ENCODE results near the gene SOX18.
"Not testable (repeated sequence)": the region's sequence is repeated elsewhere in the genome, so short reads cannot be mapped to it uniquely, and the experiment has no call there.

SOX18 gene

GRCh38 chr20:64049060-64049877 lies at the start of gene SOX18:
TSS of gene SOX18 (minus strand) at chr20:64049639. CDS start at chr20:64049516, 123 bp downstream.
- DNase-seq, result peak in 1 of 2 experiments; percentile 48

- DNase-seq, result no peak
Measured at GRCh38 chr20:64098471-64099013, 49.1 kb upstream of the SOX18 start.

- DNase-seq, result no peak
Measured at GRCh38 chr20:64096535-64096934, 47.1 kb upstream of the SOX18 start.

GRCh38 chr20:64095927-64096326 lies 46.5 kb upstream of the SOX18 start:
- DNase-seq, result no peak

- DNase-seq, result no peak
Measured at GRCh38 chr20:64095455-64095854, 46.0 kb upstream of the SOX18 start.

- no peak for DNase-seq
Measured at GRCh38 chr20:64093013-64093503, 43.6 kb upstream of the SOX18 start.

- DNase-seq, result no peak
Measured at GRCh38 chr20:64092258-64093012, 43.0 kb upstream of the SOX18 start.

GRCh38 chr20:64091770-64092169 lies 42.3 kb upstream of the SOX18 start:
- DNase-seq, result no peak

- DNase-seq, result no peak
Measured at GRCh38 chr20:64091340-64091739, 41.9 kb upstream of the SOX18 start.

- DNase-seq, result no peak
Measured at GRCh38 chr20:64090165-64090564, 40.7 kb upstream of the SOX18 start.

GRCh38 chr20:64088586-64088985 lies 39.1 kb upstream of the SOX18 start:
- DNase-seq, result not testable (repeated sequence)

GRCh38 chr20:64087226-64087825 lies 37.9 kb upstream of the SOX18 start:
- not testable (repeated sequence) for DNase-seq

- DNase-seq, result no peak
Measured at GRCh38 chr20:64086801-64087200, 37.4 kb upstream of the SOX18 start.

- no peak for DNase-seq
Measured at GRCh38 chr20:64084685-64085152, 35.3 kb upstream of the SOX18 start.

GRCh38 chr20:64083804-64084684 lies 34.6 kb upstream of the SOX18 start, which contains the start of gene LKAAEAR1:
TSS of gene LKAAEAR1 (minus strand) at chr20:64084398. CDS start at chr20:64084219, 179 bp downstream.
- DNase-seq, result no peak

- peak; percentile 76 to 88 for DNase-seq
Measured at GRCh38 chr20:64083378-64083803, 34.0 kb upstream of the SOX18 start.

GRCh38 chr20:64082820-64083377 lies 33.5 kb upstream of the SOX18 start:
- no peak for DNase-seq

GRCh38 chr20:64082126-64082731 lies 32.8 kb upstream of the SOX18 start:
- no peak for DNase-seq

GRCh38 chr20:64081624-64081964 lies 32.2 kb upstream of the SOX18 start:
- DNase-seq, result no peak

GRCh38 chr20:64080813-64081623 lies 31.6 kb upstream of the SOX18 start:
- no peak for DNase-seq

Measured in NCI-H1930 (cell line).